ENCODE results near the gene PIK3CG.

DNA sequence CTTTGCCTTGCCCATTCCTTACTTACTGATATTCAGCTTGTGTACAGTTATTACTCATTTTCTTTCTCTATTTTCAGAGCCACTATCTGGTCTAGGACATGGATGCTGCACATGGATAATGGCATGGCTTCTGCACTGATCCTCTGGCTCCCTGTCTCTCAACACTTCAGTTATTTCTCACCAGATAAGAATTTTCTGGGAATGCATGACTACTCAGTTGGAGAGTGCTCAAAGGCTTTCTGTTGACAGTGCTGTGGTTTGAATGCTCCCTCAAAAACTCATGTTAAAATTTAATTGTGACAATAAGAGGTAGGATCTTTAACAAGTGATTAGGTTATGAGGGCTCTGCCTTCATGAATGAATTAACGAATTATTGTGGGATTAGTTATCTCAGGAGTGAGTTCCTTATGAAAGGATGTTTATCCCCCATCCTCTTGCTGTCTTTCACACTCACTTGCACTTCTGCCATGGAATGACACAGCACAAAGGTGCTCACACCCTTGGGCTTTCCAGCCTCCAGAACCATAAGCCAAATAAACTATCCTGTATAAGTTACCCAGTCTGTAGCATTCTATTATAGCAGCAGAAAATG, 16.1 kb upstream of the PIK3CG start:
- no peak for TF ChIP-seq EZH2 (IDR thresholded peaks at IDR 0.05)
- TF ChIP-seq TCF7L2 (IDR thresholded peaks at IDR 0.05; ENCODE audit: borderline replicate concordance, extremely low read depth, insufficient read depth, insufficient read length) = no peak
- TF ChIP-seq, protein P1, sequence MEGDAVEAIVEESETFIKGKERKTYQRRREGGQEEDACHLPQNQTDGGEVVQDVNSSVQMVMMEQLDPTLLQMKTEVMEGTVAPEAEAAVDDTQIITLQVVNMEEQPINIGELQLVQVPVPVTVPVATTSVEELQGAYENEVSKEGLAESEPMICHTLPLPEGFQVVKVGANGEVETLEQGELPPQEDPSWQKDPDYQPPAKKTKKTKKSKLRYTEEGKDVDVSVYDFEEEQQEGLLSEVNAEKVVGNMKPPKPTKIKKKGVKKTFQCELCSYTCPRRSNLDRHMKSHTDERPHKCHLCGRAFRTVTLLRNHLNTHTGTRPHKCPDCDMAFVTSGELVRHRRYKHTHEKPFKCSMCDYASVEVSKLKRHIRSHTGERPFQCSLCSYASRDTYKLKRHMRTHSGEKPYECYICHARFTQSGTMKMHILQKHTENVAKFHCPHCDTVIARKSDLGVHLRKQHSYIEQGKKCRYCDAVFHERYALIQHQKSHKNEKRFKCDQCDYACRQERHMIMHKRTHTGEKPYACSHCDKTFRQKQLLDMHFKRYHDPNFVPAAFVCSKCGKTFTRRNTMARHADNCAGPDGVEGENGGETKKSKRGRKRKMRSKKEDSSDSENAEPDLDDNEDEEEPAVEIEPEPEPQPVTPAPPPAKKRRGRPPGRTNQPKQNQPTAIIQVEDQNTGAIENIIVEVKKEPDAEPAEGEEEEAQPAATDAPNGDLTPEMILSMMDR (IDR thresholded peaks at IDR 0.05 in 2 of 3, conservative IDR thresholded peaks at IDR 0.05 in 1 of 3; ENCODE audit: borderline replicate concordance in 1 of 3, insufficient read depth in 1 of 3, low read depth in 2 of 3, low read length in 2 of 3) = no peak
- no peak for TF ChIP-seq POLR2A (IDR thresholded peaks at IDR 0.05; ENCODE audit: borderline replicate concordance, extremely low read depth, insufficient read depth, insufficient read length)
- no peak for TF ChIP-seq SIN3A (IDR thresholded peaks at IDR 0.05; ENCODE audit: low read depth)
- TF ChIP-seq ZFX (IDR thresholded peaks at IDR 0.05) = no peak
- TF ChIP-seq, protein P2, sequence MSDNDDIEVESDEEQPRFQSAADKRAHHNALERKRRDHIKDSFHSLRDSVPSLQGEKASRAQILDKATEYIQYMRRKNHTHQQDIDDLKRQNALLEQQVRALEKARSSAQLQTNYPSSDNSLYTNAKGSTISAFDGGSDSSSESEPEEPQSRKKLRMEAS (IDR thresholded peaks at IDR 0.05) = no peak
- no peak for TF ChIP-seq ZNF274 (IDR thresholded peaks at IDR 0.05; ENCODE audit: low read depth, low read length)

Data from HCT116 (cell line).